WTC11 (cell line): ENCODE results near the gene PSMD8. TPM values are rescaled to one million over a fixed set of nuclear protein-coding genes. Genes with fewer than 3 reads are reported as not detected.

Experiments used
- ATAC-seq: fragments of 200-7000 bp; cut with Tn5 transposase; 2 replicates; pipeline ENCODE4 v1.10.0; 2021; ENCODE audit warnings: mild to moderate bottlenecking, moderate library complexity
- CTCF ChIA-PET: fragments of 300-600 bp; sonication (Branson Sonifier 250); formaldehyde crosslinking; loops from one replicate; lab custom pipeline; 2021; ENCODE audit warnings: antibody characterized with exemption; lab: Charles Lee
- POLR2A ChIA-PET: fragments of 350-600 bp; sonication (Branson Sonifier 250); formaldehyde crosslinking; loops from one replicate; lab custom pipeline; 2021; ENCODE audit warnings: antibody characterized with exemption; lab: Charles Lee
- DNase-seq: peaks from one replicate; pipeline ENCODE4 v3.0.0; 2021; ENCODE audit warnings: low spot score
- H3K27ac Mint-ChIP-seq: 2 replicates; pipeline ENCODE4 v1.8.0; 2021; ENCODE audit warnings: mixed read lengths
- H3K27me3 Mint-ChIP-seq: 2 replicates; pipeline ENCODE4 v1.8.0; 2021; ENCODE audit warnings: low read depth, mild to moderate bottlenecking, moderate library complexity, mixed read lengths
- H3K36me3 Mint-ChIP-seq: 2 replicates; pipeline ENCODE4 v1.8.0; 2021; ENCODE audit warnings: mixed read lengths
- H3K4me1 Mint-ChIP-seq: 2 replicates; pipeline ENCODE4 v1.8.0; 2022; ENCODE audit warnings: mixed read lengths
- H3K4me3 Mint-ChIP-seq: 2 replicates; pipeline ENCODE4 v1.8.0; 2021; ENCODE audit warnings: mild to moderate bottlenecking, moderate library complexity, mixed read lengths
- H3K9me3 Mint-ChIP-seq: 2 replicates; pipeline ENCODE4 v1.8.0; 2021; ENCODE audit warnings: mixed read lengths
- CREB1 ChIP-seq: sonication (generic); formaldehyde crosslinking; IDR thresholded peaks from 2 replicates; pipeline ENCODE4 v1.8.0; 2023; ENCODE audit warnings: mild to moderate bottlenecking, missing genetic modification reagents
- CREM ChIP-seq: sonication (generic); formaldehyde crosslinking; IDR thresholded peaks from 2 replicates; pipeline ENCODE4 v1.8.1; 2022; ENCODE audit warnings: mild to moderate bottlenecking, missing genetic modification reagents, moderate library complexity
- E2F4 ChIP-seq: sonication (generic); formaldehyde crosslinking; IDR thresholded peaks from 2 replicates; pipeline ENCODE4 v1.8.1; 2022; ENCODE audit warnings: low read depth, mild to moderate bottlenecking, moderate library complexity, missing genetic modification reagents, borderline replicate concordance
- EMX1 ChIP-seq: fragments of 250-450 bp; sonication (Bioruptor Pico); IDR thresholded peaks from 2 replicates; pipeline ENCODE4 v1.8.0; 2021; ENCODE audit warnings: mild to moderate bottlenecking
- ESRRA ChIP-seq: sonication (generic); formaldehyde crosslinking; IDR thresholded peaks from 2 replicates; pipeline ENCODE4 v1.8.1; 2022; ENCODE audit warnings: mild to moderate bottlenecking, missing genetic modification reagents, borderline replicate concordance
- FOXJ3 ChIP-seq: sonication (generic); formaldehyde crosslinking; IDR thresholded peaks from 2 replicates; pipeline ENCODE4 v1.9.0; 2021; ENCODE audit warnings: missing genetic modification reagents, mild to moderate bottlenecking, borderline replicate concordance
- GABPB1 ChIP-seq: sonication (generic); formaldehyde crosslinking; IDR thresholded peaks from 2 replicates; pipeline ENCODE4 v1.8.1; 2023; ENCODE audit warnings: mild to moderate bottlenecking, missing genetic modification reagents
- JUN ChIP-seq: sonication (generic); formaldehyde crosslinking; IDR thresholded peaks from 2 replicates; pipeline ENCODE4 v1.8.0; 2023; ENCODE audit warnings: mild to moderate bottlenecking, missing genetic modification reagents
- MLX ChIP-seq: sonication (generic); formaldehyde crosslinking; IDR thresholded peaks from 2 replicates; pipeline ENCODE4 v1.8.1; 2023; ENCODE audit warnings: mild to moderate bottlenecking, missing genetic modification reagents, moderate library complexity
- MXD4 ChIP-seq: fragments of 250-450 bp; sonication (Bioruptor Pico); IDR thresholded peaks from 2 replicates; pipeline ENCODE4 v1.8.0; 2021; ENCODE audit warnings: mild to moderate bottlenecking, moderate library complexity, borderline replicate concordance
- NFATC4 ChIP-seq: fragments of 250-450 bp; sonication (Bioruptor Pico); IDR thresholded peaks from 2 replicates; pipeline ENCODE4 v1.9.0; 2021; ENCODE audit warnings: mild to moderate bottlenecking
- NFYB ChIP-seq: sonication (generic); formaldehyde crosslinking; conservative IDR thresholded peaks from 2 replicates; pipeline ENCODE4 v1.8.0; 2022; ENCODE audit warnings: low read depth, missing genetic modification reagents
- PREB ChIP-seq: sonication (generic); formaldehyde crosslinking; IDR thresholded peaks from 2 replicates; pipeline ENCODE4 v1.8.1; 2022; ENCODE audit warnings: mild to moderate bottlenecking, missing genetic modification reagents, moderate library complexity, borderline replicate concordance
- USF2 ChIP-seq: sonication (generic); formaldehyde crosslinking; IDR thresholded peaks from 2 replicates; pipeline ENCODE4 v1.8.1; 2023; ENCODE audit warnings: mild to moderate bottlenecking, missing genetic modification reagents, moderate library complexity
- ZBTB21 ChIP-seq: sonication (generic); formaldehyde crosslinking; IDR thresholded peaks from 2 replicates; pipeline ENCODE4 v1.8.1; 2023; ENCODE audit warnings: mild to moderate bottlenecking, missing genetic modification reagents, borderline replicate concordance
- total RNA-seq: library from RNA; stranded (reverse); gene quantifications from 3 replicates; pipeline ENCODE4 v1.2.3, GENCODE V29; 2021
- TF ChIP-seq, protein P1 (sequence below): sonication (generic); formaldehyde crosslinking; IDR thresholded peaks from 2 replicates; pipeline ENCODE4 v1.8.0; 2022; ENCODE audit warnings: mild to moderate bottlenecking, missing genetic modification reagents
- TF ChIP-seq, protein P2 (sequence below): sonication (generic); formaldehyde crosslinking; IDR thresholded peaks from 2 replicates; pipeline ENCODE4 v1.8.1; 2022; ENCODE audit warnings: missing genetic modification reagents, borderline replicate concordance
- TF ChIP-seq, protein P3 (sequence below): sonication (generic); formaldehyde crosslinking; IDR thresholded peaks from 2 replicates; pipeline ENCODE4 v1.8.1; 2023; ENCODE audit warnings: mild to moderate bottlenecking, missing genetic modification reagents

The PSMD8 gene
- total RNA-seq, 1 experiment from 2014 or later: 167 TPM

- CTCF ChIA-PET: interaction anchor here (0.6 to 1.1 kb wide), 2 partner anchors 78 to 161 kb away, joined by 3 to 6 read pairs; no protein-coding TSS in a partner anchor
- no peak overlapping the region for H3K27ac Mint-ChIP-seq
- peaks cover 6% of the 10 kb centered on the region; the same call in 1 of the 2 replicates for H3K36me3 Mint-ChIP-seq
- peaks cover 6% of the 10 kb centered on the region; the same call in 1 of the 2 replicates for H3K4me1 Mint-ChIP-seq
- ATAC-seq (no peak), DNase-seq (no peak)
- TF ChIP-seq MLX (CRISPR knock-in tag): no peak
- no peak for TF ChIP-seq CREB1 (CRISPR knock-in tag)
- TF ChIP-seq E2F4 (CRISPR knock-in tag): no peak
- TF ChIP-seq, protein P1, sequence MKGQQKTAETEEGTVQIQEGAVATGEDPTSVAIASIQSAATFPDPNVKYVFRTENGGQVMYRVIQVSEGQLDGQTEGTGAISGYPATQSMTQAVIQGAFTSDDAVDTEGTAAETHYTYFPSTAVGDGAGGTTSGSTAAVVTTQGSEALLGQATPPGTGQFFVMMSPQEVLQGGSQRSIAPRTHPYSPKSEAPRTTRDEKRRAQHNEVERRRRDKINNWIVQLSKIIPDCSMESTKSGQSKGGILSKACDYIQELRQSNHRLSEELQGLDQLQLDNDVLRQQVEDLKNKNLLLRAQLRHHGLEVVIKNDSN: no peak
- POLR2A ChIA-PET: no interaction called here
- no peaks in the 10 kb centered on the region for H3K9me3 Mint-ChIP-seq
- H3K27me3 Mint-ChIP-seq: peaks cover 83% of the 10 kb centered on the region
- H3K4me3 Mint-ChIP-seq: no peak overlapping the region
These were observed 25.2 kb downstream of the PSMD8 start for GRCh38 chr19:38399537-38399936.

DNA sequence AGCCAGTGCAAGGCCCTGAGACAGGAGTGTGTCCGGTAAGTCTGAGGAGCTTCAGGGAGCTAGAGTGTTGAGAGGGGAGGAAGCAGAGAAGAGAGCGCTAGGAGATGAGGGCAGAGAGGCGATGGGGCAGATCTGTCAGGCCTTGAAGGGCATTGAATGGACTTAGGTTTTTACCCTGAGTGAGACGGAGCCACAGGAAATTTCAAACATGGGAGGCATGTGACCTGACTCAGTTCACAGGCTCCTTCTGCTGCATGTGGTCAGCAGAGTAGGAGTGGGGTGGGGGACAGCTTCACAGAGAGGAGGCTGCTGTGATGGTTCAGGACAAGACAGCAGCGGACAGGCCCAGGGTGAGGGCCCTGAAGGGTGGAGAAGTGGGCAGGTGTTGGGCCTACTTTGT is 26.0 kb downstream of the PSMD8 start:
- Mint-ChIP-seq H3K27me3 (peaks cover 80% of the 10 kb centered on the region), H3K27ac (no peak overlapping the region), H3K36me3 (peaks cover 6% of the 10 kb centered on the region; the same call in 1 of the 2 replicates), H3K4me1 (no peaks in the 10 kb centered on the region), H3K4me3 (no peak overlapping the region), H3K9me3 (no peaks in the 10 kb centered on the region)
- ChIA-PET POLR2A (no interaction called here), CTCF (interaction anchor here (0.6 to 1.1 kb wide), 2 partner anchors 78 to 160 kb away, joined by 3 to 6 read pairs; no protein-coding TSS in a partner anchor)
- TF ChIP-seq NFATC4 (CRISPR knock-in tag) (no peak), USF2 (CRISPR knock-in tag) (0 out of 2 replicates have a peak, but pooled peaks have one; percentile 29), FOXJ3 (CRISPR knock-in tag) (no peak), CREB1 (CRISPR knock-in tag) (no peak), GABPB1 (CRISPR knock-in tag) (no peak)
- TF ChIP-seq, protein P1: no peak
- ATAC-seq (no peak), DNase-seq (no peak)

- ChIA-PET POLR2A (no interaction called here), CTCF (no interaction called here)
- no peaks in the 10 kb centered on the region for H3K4me1 Mint-ChIP-seq
- ATAC-seq (no peak), DNase-seq (no peak)
- TF ChIP-seq NFATC4 (CRISPR knock-in tag): no peak
- peaks cover 6% of the 10 kb centered on the region; the same call in 1 of the 2 replicates for H3K36me3 Mint-ChIP-seq
- H3K27me3 Mint-ChIP-seq: peaks cover 78% of the 10 kb centered on the region
- no peak overlapping the region for H3K4me3 Mint-ChIP-seq
- H3K27ac Mint-ChIP-seq: no peak overlapping the region
- H3K9me3 Mint-ChIP-seq: no peaks in the 10 kb centered on the region
These were observed 26.8 kb downstream of the PSMD8 start for GRCh38 chr19:38401148-38401547.

GRCh38 chr19:38402623-38402966 is 28.2 kb downstream of the PSMD8 start:
- ChIA-PET POLR2A (interaction anchor here (0.9 to 2.0 kb wide), 10 partner anchors 13 to 232 kb away, joined by 3 to 14 read pairs (median 4); partner anchors contain the start of genes GGN, PSMD8 and SPRED3), CTCF (interaction anchor here (0.5 to 3.0 kb wide), 103 partner anchors 9 to 908 kb away, joined by 3 to 110 read pairs (median 5); partner anchors contain the start of genes ACTN4, C19orf33, CATSPERG and CCER2)
- H3K9me3 Mint-ChIP-seq: no peaks in the 10 kb centered on the region
- H3K27ac Mint-ChIP-seq: no peak overlapping the region
- ATAC-seq: no peak
- H3K36me3 Mint-ChIP-seq: no peaks in the 10 kb centered on the region
- H3K4me3 Mint-ChIP-seq: peak overlapping the region; percentile 56
- no peaks in the 10 kb centered on the region for H3K4me1 Mint-ChIP-seq
- DNase-seq: no peak
- H3K27me3 Mint-ChIP-seq: peaks cover 64% of the 10 kb centered on the region
- TF ChIP-seq CREM (CRISPR knock-in tag) (no peak), NFYB (CRISPR knock-in tag) (no peak), EMX1 (CRISPR knock-in tag) (no peak), MXD4 (CRISPR knock-in tag) (no peak), PREB (no peak), ESRRA (CRISPR knock-in tag) (no peak), ZBTB21 (no peak), JUN (no peak)
- TF ChIP-seq, protein P2, sequence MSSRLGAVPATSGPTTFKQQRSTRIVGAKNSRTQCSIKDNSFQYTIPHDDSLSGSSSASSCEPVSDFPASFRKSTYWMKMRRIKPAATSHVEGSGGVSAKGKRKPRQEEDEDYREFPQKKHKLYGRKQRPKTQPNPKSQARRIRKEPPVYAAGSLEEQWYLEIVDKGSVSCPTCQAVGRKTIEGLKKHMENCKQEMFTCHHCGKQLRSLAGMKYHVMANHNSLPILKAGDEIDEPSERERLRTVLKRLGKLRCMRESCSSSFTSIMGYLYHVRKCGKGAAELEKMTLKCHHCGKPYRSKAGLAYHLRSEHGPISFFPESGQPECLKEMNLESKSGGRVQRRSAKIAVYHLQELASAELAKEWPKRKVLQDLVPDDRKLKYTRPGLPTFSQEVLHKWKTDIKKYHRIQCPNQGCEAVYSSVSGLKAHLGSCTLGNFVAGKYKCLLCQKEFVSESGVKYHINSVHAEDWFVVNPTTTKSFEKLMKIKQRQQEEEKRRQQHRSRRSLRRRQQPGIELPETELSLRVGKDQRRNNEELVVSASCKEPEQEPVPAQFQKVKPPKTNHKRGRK: no peak
- TF ChIP-seq, protein P3, sequence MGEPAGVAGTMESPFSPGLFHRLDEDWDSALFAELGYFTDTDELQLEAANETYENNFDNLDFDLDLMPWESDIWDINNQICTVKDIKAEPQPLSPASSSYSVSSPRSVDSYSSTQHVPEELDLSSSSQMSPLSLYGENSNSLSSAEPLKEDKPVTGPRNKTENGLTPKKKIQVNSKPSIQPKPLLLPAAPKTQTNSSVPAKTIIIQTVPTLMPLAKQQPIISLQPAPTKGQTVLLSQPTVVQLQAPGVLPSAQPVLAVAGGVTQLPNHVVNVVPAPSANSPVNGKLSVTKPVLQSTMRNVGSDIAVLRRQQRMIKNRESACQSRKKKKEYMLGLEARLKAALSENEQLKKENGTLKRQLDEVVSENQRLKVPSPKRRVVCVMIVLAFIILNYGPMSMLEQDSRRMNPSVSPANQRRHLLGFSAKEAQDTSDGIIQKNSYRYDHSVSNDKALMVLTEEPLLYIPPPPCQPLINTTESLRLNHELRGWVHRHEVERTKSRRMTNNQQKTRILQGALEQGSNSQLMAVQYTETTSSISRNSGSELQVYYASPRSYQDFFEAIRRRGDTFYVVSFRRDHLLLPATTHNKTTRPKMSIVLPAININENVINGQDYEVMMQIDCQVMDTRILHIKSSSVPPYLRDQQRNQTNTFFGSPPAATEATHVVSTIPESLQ (CRISPR knock-in tag): no peak
